CD4-positive, alpha-beta T cell (primary cell): ENCODE measurements around the gene SRP9. TPM values are rescaled to one million over a fixed set of nuclear protein-coding genes. Genes with fewer than 3 reads are reported as not detected.

Source experiments
- ATAC-seq: fragments of 200-7000 bp; cut with Tn5 transposase; one replicate; pipeline ENCODE4 v1.10.0; 2022; ENCODE audit warnings: mild to moderate bottlenecking; ENCODE audit not compliant: poor library complexity
- CTCF ChIA-PET: fragments of 350-600 bp; sonication (Branson Sonifier 250); formaldehyde crosslinking; loops from one replicate; lab custom pipeline; 2021; ENCODE audit warnings: antibody characterized with exemption, inconsistent platforms; lab: Charles Lee
- POLR2A ChIA-PET: fragments of 350-600 bp; sonication (Branson Sonifier 250); formaldehyde crosslinking; loops from one replicate; lab custom pipeline; 2021; ENCODE audit warnings: antibody characterized with exemption, inconsistent platforms; lab: Charles Lee
- DNase-seq, 14 experiments: peaks; one replicate each; pipeline ENCODE4 v3.0.0-alpha.2; 2013 to 2020; ENCODE audit warnings: mixed read lengths in 2 of 14
- H3K27ac ChIP-seq, 2 donors: one replicate each; pipeline versions ENCODE4 v1.5.1 to v1.7.0; 2013; ENCODE audit warnings: low read length in 2 of 2, low read depth in 1 of 2, mild to moderate bottlenecking in 1 of 2
- H3K27me3 ChIP-seq, 2 experiments: 1 replicate in 1 of 2; 2 replicates in 1 of 2; pipeline versions ENCODE4 v1.6.1 to v1.7.0; 2013; ENCODE audit warnings: low read length in 2 of 2, control low read depth in 1 of 2, mild to moderate bottlenecking in 1 of 2, moderate library complexity in 1 of 2; ENCODE audit not compliant: insufficient read depth in 2 of 2, control insufficient read depth in 1 of 2
- H3K36me3 ChIP-seq: one replicate; pipeline ENCODE4 v1.6.1; 2013; ENCODE audit warnings: low read length, control low read depth; ENCODE audit not compliant: insufficient read depth
- H3K4me1 ChIP-seq: one replicate; pipeline ENCODE4 v1.6.1; 2013; ENCODE audit warnings: low read length, control low read depth; ENCODE audit not compliant: insufficient read depth
- H3K4me3 ChIP-seq: one replicate; pipeline ENCODE4 v1.5.1; 2013; ENCODE audit warnings: mild to moderate bottlenecking, low read length, moderate library complexity
- H3K9me3 ChIP-seq, 2 experiments: 1 replicate in 1 of 2; 2 replicates in 1 of 2; pipeline versions ENCODE4 v1.6.1 to v1.7.0; 2013; ENCODE audit warnings: low read length in 2 of 2, mild to moderate bottlenecking in 2 of 2, control low read depth in 1 of 2, moderate library complexity in 1 of 2; ENCODE audit not compliant: control insufficient read depth in 1 of 2, insufficient read depth in 1 of 2
- H3K27ac Mint-ChIP-seq: one replicate; pipeline ENCODE4 v1.8.0; 2020; ENCODE audit warnings: mixed read lengths
- H3K27me3 Mint-ChIP-seq: one replicate; pipeline ENCODE4 v1.8.0; 2021; ENCODE audit warnings: mixed read lengths
- H3K36me3 Mint-ChIP-seq: one replicate; pipeline ENCODE4 v1.8.0; 2021; ENCODE audit warnings: low read depth, mixed read lengths
- H3K4me1 Mint-ChIP-seq: one replicate; pipeline ENCODE4 v1.8.0; 2021; ENCODE audit warnings: low read depth, mixed read lengths
- H3K4me3 Mint-ChIP-seq: one replicate; pipeline ENCODE4 v1.8.0; 2020; ENCODE audit warnings: mild to moderate bottlenecking, mixed read lengths
- H3K9me3 Mint-ChIP-seq: one replicate; pipeline ENCODE4 v1.8.0; 2020; ENCODE audit warnings: mixed read lengths
- CTCF ChIP-seq: fragments of 200-600 bp; IDR thresholded peaks from one replicate; pipeline ENCODE4 v1.8.0; 2022; ENCODE audit warnings: antibody characterized with exemption, mild to moderate bottlenecking
- intact Hi-C, 2 experiments: fragments of 100-400 bp; cut with DNase I in 1 of 2; cut with micrococcal nuclease in 1 of 2; formaldehyde crosslinking; loops; one replicate each; pipeline versions ENCODE4 v1.15.1 to v1.9.0; 2023 to 2025; cut with DNase I, micrococcal nuclease
- total RNA-seq, 174 experiments: library from RNA in 2 of 174; stranded (reverse) in 2 of 174; gene quantifications; one replicate each; pipeline ENCODE4 v1.2.3 and lab custom pipeline; 2021 to 2026

SRP9 gene
- total RNA-seq, 2 experiments from 2014 or later: 63.7 to 69.8 TPM

GRCh38 chr1:225735252-225736149, 42.1 kb upstream of the SRP9 start:
- Mint-ChIP-seq H3K27ac (no peak overlapping the region), H3K36me3 (no peaks in the 10 kb centered on the region), H3K9me3 (no peaks in the 10 kb centered on the region), H3K4me1 (no peaks in the 10 kb centered on the region), H3K27me3 (no peaks in the 10 kb centered on the region), H3K4me3 (no peak overlapping the region)
- CTCF ChIA-PET: no interaction called here
- Histone ChIP-seq H3K27ac (no peak overlapping the region), H3K27me3 (no peaks in the 10 kb centered on the region), H3K4me1 (no peaks in the 10 kb centered on the region), H3K36me3 (no peaks in the 10 kb centered on the region), H3K9me3 (no peaks in the 10 kb centered on the region), H3K4me3 (no peak overlapping the region)
- intact Hi-C loops: no loop called here
- POLR2A ChIA-PET: no interaction called here
- DNase-seq: no peak
- ATAC-seq: no peak
- no peak for TF ChIP-seq CTCF

GRCh38 chr1:225736437-225737098, 41.1 kb upstream of the SRP9 start:
- Histone ChIP-seq H3K27ac (no peak overlapping the region), H3K4me3 (no peak overlapping the region), H3K4me1 (no peaks in the 10 kb centered on the region), H3K9me3 (no peaks in the 10 kb centered on the region), H3K27me3 (no peaks in the 10 kb centered on the region), H3K36me3 (no peaks in the 10 kb centered on the region)
- POLR2A ChIA-PET: no interaction called here
- no peaks in the 10 kb centered on the region for H3K27me3 Mint-ChIP-seq
- DNase-seq (no peak), ATAC-seq (no peak)
- H3K27ac Mint-ChIP-seq: no peak overlapping the region
- no peaks in the 10 kb centered on the region for H3K36me3 Mint-ChIP-seq
- no peak for TF ChIP-seq CTCF
- intact Hi-C loops: no loop called here
- no peaks in the 10 kb centered on the region for H3K9me3 Mint-ChIP-seq
- H3K4me3 Mint-ChIP-seq: no peak overlapping the region
- H3K4me1 Mint-ChIP-seq: no peaks in the 10 kb centered on the region
- CTCF ChIA-PET: no interaction called here

GRCh38 chr1:225737161-225737560, 40.5 kb upstream of the SRP9 start:
- H3K36me3 Mint-ChIP-seq: no peaks in the 10 kb centered on the region
- ATAC-seq: no peak
- no peak overlapping the region for H3K4me3 ChIP-seq
- H3K27ac Mint-ChIP-seq: no peak overlapping the region
- H3K27me3 Mint-ChIP-seq: no peaks in the 10 kb centered on the region
- H3K9me3 ChIP-seq: no peaks in the 10 kb centered on the region
- DNase-seq: no peak
- H3K27me3 ChIP-seq: no peaks in the 10 kb centered on the region
- H3K4me1 ChIP-seq: no peaks in the 10 kb centered on the region
- H3K36me3 ChIP-seq: no peaks in the 10 kb centered on the region
- H3K9me3 Mint-ChIP-seq: no peaks in the 10 kb centered on the region
- no peak overlapping the region for H3K4me3 Mint-ChIP-seq
- no peaks in the 10 kb centered on the region for H3K4me1 Mint-ChIP-seq
- ChIA-PET CTCF (no interaction called here), POLR2A (no interaction called here)
- no peak for TF ChIP-seq CTCF
- intact Hi-C loops: no loop called here
- no peak overlapping the region for H3K27ac ChIP-seq
